ENCODE results near the gene DMTF1.

The DMTF1 gene

DNA sequence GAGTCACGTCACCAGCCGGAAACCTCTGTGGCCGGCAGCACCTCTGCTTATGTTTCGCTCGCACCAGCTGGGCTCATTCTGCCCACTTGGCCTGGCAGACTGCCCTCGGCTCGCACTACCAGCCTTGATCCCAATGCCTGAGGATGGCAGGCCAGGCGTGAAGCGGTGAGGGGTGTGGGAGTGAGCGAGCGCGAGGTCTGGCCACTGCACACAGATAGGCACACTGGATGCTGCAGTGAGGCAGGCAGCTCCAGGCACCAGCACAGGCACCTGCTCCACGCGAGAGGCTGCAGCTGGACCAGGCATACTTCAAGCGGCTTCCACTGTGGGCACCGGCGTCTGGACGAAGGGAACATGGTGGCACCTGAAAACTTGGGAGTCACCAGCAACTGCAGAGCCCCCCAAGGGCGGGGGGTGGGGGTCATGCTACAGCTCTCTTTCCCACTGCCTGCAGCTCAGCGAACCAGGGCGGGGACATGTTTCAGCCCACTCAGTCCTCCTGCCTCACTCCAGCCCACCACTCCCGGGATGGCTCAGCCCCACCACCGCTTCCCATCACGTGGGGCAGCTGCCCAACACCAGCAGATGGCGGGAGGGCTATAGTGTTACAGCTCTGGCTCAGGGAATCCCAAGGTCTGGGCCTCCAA lies 5.4 kb upstream of the DMTF1 start:
- WGBS (ENCODE audit: insufficient coverage, insufficient read length): no CpG with 5 or more reads among the region's 25 CpGs
- Histone ChIP-seq H3K4me1 (ENCODE audit: control insufficient read depth, insufficient read depth, low read length) (no peaks in the 10 kb centered on the region), H3K36me3 (ENCODE audit: control insufficient read depth, insufficient read depth, low read length) (no peaks in the 10 kb centered on the region), H3K27ac (ENCODE audit: low read length) (no peak overlapping the region), H3K27me3 (ENCODE audit: control insufficient read depth, insufficient read depth, low read length) (no peaks in the 10 kb centered on the region), H3K9me3 (ENCODE audit: control insufficient read depth, insufficient read depth, low read length) (no peaks in the 10 kb centered on the region), H3K4me3 (ENCODE audit: low read length) (no peak overlapping the region)
- DNase-seq (ENCODE audit: low read depth, low spot score): no peak

DNA sequence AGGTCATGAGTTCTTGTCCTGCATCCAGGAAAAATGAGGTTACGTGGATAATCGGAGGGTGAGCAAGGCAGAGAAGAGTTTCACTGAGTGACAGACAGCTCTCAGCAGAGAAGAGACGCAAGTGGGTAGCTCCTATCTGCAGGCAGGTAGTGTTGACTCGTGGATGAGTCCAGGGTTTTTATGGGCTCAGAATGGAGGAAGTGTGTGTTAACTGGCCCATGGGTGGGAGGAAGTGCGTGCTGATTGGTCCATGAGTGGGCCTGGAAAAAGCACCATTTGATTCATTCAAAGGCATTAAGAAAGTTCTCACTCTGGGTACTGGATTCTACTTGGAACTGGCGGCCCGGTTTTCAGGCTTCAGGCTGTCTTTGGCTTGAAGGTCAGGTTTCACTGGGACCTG lies 4.8 kb upstream of the DMTF1 start:
- no CpG with 5 or more reads among the region's 7 CpGs for WGBS (ENCODE audit: insufficient coverage, insufficient read length)
- no peaks in the 10 kb centered on the region for H3K4me1 ChIP-seq (ENCODE audit: control insufficient read depth, insufficient read depth, low read length)
- no peaks in the 10 kb centered on the region for H3K36me3 ChIP-seq (ENCODE audit: control insufficient read depth, insufficient read depth, low read length)
- H3K27ac ChIP-seq (ENCODE audit: low read length): no peak overlapping the region
- no peaks in the 10 kb centered on the region for H3K9me3 ChIP-seq (ENCODE audit: control insufficient read depth, insufficient read depth, low read length)
- no peak overlapping the region for H3K4me3 ChIP-seq (ENCODE audit: low read length)
- no peak for DNase-seq (ENCODE audit: low read depth, low spot score)
- H3K27me3 ChIP-seq (ENCODE audit: control insufficient read depth, insufficient read depth, low read length): no peaks in the 10 kb centered on the region

DNA sequence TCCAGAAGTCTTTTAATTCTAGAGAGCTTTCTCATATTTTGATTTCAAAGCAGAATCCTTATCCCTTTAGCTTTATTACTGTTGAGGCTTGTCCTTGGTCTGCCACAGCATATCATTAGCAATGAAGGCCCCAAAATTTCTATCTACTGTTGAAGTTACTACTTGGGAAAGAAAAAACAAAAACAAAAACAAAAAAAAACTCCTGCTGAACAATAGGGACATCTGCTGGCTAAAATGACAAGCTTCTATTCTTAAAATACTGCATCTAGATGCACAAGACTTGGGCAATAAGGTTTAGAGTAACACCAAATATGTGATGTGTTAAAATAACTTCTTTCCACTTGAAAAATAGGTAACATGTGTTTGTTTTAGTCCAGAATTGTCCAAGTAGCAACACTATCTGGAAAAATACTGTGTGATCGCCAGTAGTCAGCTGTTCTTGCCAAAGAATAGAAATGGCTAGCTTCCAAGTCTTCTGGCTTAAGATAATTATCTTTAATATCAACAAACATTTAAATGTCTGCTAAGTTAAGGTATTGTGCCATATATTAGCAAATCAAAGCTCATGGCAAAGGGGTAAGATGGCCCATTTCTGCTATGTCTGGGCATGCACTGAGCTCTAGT lies 3.8 kb upstream of the DMTF1 start:
- Histone ChIP-seq H3K27me3 (ENCODE audit: control insufficient read depth, insufficient read depth, low read length) (no peaks in the 10 kb centered on the region), H3K4me1 (ENCODE audit: control insufficient read depth, insufficient read depth, low read length) (no peaks in the 10 kb centered on the region), H3K4me3 (ENCODE audit: low read length) (no peak overlapping the region), H3K9me3 (ENCODE audit: control insufficient read depth, insufficient read depth, low read length) (no peaks in the 10 kb centered on the region), H3K36me3 (ENCODE audit: control insufficient read depth, insufficient read depth, low read length) (no peaks in the 10 kb centered on the region), H3K27ac (ENCODE audit: low read length) (no peak overlapping the region)
- WGBS (ENCODE audit: insufficient coverage, insufficient read length): no CpG with 5 or more reads among the region's 1 CpG
- DNase-seq (ENCODE audit: low read depth, low spot score): no peak

DNA sequence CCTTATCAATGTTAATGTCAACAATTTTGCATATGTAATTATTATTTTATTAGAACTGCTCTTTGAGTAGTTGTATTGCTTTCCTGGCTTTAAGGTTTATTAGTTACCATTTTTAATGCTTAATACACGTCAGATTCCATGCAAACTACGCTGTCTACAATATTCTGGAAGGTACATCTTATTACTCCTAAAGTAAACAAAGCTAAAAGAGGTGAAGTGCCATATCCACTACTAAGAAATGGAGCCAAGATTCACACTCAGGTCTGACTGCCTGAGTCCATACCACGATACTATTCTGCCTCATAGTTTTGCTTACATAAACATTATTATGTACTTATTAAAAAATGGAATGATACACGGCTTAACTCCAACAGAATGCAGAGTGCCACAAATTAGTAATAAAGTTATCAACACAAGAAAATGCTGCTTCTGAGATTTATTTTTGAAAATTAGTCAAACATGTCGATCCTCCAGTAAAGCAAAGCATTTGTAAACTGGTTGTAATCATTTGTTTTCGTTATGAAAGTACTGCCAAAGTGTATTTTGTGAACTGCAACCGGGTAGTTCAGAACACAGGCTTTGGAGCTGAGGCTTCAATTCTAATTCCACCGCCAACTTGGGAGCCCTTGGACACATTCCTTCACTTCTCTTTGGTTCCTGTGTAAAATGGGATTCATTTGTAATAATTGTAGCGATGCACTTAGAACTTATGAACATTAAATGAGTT lies 1.1 kb upstream of the DMTF1 start:
- peak overlapping the region; percentile 90; the same call in 1 of the 2 replicates for H3K4me3 ChIP-seq (ENCODE audit: low read length)
- WGBS (ENCODE audit: insufficient coverage, insufficient read length): no CpG with 5 or more reads among the region's 9 CpGs
- DNase-seq (ENCODE audit: low read depth, low spot score): no peak
- H3K27ac ChIP-seq (ENCODE audit: low read length): no peak overlapping the region
- H3K4me1 ChIP-seq (ENCODE audit: control insufficient read depth, insufficient read depth, low read length): no peaks in the 10 kb centered on the region
- H3K36me3 ChIP-seq (ENCODE audit: control insufficient read depth, insufficient read depth, low read length): no peaks in the 10 kb centered on the region
- no peaks in the 10 kb centered on the region for H3K9me3 ChIP-seq (ENCODE audit: control insufficient read depth, insufficient read depth, low read length)
- H3K27me3 ChIP-seq (ENCODE audit: control insufficient read depth, insufficient read depth, low read length): no peaks in the 10 kb centered on the region

DNA sequence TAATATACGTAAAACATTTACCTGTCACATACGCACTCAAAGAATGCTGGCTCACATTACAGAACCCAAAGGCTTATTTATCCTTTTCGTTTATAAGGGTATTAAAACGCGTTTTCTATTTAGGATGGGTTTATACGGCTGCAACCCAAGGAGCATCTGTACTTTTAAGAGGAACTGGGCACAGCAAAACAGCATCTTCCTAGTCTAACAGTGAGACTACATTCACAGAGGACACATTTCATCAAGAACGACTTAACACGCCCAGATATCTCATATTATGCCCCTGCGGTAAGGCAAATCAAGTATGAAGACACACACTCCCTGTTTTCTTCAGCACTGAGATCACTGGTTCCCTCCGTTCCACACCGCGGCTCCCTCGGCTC lies 533 bp upstream of the DMTF1 start:
- Histone ChIP-seq H3K27me3 (ENCODE audit: control insufficient read depth, insufficient read depth, low read length) (no peaks in the 10 kb centered on the region), H3K27ac (ENCODE audit: low read length) (no peak overlapping the region), H3K36me3 (ENCODE audit: control insufficient read depth, insufficient read depth, low read length) (no peaks in the 10 kb centered on the region), H3K4me3 (ENCODE audit: low read length) (peak overlapping the region; percentile 90; the same call in 1 of the 2 replicates), H3K9me3 (ENCODE audit: control insufficient read depth, insufficient read depth, low read length) (no peaks in the 10 kb centered on the region), H3K4me1 (ENCODE audit: control insufficient read depth, insufficient read depth, low read length) (no peaks in the 10 kb centered on the region)
- no peak for DNase-seq (ENCODE audit: low read depth, low spot score)
- no CpG with 5 or more reads among the region's 13 CpGs for WGBS (ENCODE audit: insufficient coverage, insufficient read length)

DNA sequence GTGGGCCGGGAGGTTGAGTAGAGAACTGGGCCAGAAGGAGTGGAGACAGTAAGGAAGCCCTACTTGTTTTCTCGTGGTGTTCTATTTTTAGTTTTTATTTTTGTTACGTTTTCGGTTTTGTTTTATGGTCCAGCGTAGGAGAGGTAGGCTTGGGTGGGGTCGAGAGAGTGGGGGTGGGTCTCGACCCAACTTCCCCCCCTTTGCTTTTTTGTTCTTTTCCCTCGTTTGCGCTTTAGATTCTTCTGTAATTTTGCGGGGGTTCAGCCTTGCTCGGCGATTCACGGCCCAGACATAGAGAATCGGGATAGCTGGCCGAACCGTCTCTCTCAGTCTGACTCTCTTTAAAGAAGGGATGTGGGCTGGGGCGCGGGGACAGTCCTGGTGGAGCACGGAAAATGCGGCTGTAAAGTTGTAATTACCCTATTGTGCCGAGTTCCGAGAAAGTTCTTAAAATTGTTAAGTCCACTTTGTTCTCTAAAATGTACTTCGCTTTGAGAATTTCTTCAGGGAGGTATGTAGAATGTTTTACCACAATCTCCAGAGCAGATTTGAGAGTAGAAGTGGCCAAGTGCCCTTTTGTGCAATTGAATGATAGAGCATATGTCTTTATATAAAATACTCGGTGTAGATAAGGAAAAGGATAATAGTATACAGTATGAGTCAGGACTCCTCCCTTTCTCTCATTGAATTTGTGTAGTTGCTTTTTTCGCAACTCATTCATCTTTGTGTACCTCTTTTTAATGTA lies 816 bp downstream of the DMTF1 start:
- no peaks in the 10 kb centered on the region for H3K27me3 ChIP-seq (ENCODE audit: control insufficient read depth, insufficient read depth, low read length)
- H3K36me3 ChIP-seq (ENCODE audit: control insufficient read depth, insufficient read depth, low read length): no peaks in the 10 kb centered on the region
- DNase-seq (ENCODE audit: low read depth, low spot score): no peak
- H3K9me3 ChIP-seq (ENCODE audit: control insufficient read depth, insufficient read depth, low read length): no peaks in the 10 kb centered on the region
- H3K27ac ChIP-seq (ENCODE audit: low read length): no peak overlapping the region
- H3K4me3 ChIP-seq (ENCODE audit: low read length): peak overlapping the region; percentile 90
- H3K4me1 ChIP-seq (ENCODE audit: control insufficient read depth, insufficient read depth, low read length): no peaks in the 10 kb centered on the region
- WGBS (ENCODE audit: insufficient coverage, insufficient read length): no CpG with 5 or more reads among the region's 25 CpGs

DNA sequence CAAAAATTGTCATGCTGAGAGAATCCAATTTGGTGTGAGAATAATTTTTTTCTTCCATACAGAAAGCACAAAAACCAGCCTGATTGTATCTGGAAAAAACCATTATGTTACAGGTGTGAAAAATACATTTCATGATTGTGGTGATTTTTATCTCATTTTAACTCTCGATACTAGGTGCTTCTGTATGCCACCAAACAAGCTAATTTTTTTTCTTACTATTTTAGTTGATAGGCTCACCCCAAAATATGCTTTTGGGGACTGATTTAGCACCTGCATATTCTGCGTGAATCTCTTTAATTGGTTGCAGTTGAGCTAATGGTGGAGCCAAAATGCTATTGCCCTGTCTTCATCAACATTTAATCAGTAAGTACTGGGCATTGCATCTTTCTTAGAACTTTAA lies 1.9 kb downstream of the DMTF1 start:
- Histone ChIP-seq H3K36me3 (ENCODE audit: control insufficient read depth, insufficient read depth, low read length) (no peaks in the 10 kb centered on the region), H3K4me3 (ENCODE audit: low read length) (no peak overlapping the region; the same call in 1 of the 2 replicates), H3K9me3 (ENCODE audit: control insufficient read depth, insufficient read depth, low read length) (no peaks in the 10 kb centered on the region), H3K27ac (ENCODE audit: low read length) (no peak overlapping the region), H3K27me3 (ENCODE audit: control insufficient read depth, insufficient read depth, low read length) (no peaks in the 10 kb centered on the region), H3K4me1 (ENCODE audit: control insufficient read depth, insufficient read depth, low read length) (no peaks in the 10 kb centered on the region)
- no CpG with 5 or more reads among the region's 2 CpGs for WGBS (ENCODE audit: insufficient coverage, insufficient read length)
- no peak for DNase-seq (ENCODE audit: low read depth, low spot score)

DNA sequence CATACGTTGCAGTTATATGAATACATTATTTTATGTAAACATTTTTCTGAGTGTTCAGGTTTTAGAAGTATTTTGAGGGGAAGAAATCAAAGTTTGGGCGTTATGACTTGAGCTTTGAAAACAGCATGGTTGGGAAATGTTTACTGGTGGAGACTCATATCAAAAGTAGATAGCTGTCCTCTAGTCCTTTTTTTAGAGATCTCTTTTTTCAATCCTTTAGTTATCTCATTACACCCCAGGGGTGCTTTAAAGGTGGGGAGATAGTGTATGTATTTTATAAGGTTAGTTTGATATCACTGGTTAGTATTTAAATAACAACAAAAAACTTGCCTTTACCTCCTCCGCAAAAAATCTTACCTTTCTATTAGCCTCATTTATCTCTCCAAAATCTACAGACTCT lies 2.3 kb downstream of the DMTF1 start:
- Histone ChIP-seq H3K4me3 (ENCODE audit: low read length) (no peak overlapping the region; the same call in 1 of the 2 replicates), H3K27ac (ENCODE audit: low read length) (no peak overlapping the region)

DNA sequence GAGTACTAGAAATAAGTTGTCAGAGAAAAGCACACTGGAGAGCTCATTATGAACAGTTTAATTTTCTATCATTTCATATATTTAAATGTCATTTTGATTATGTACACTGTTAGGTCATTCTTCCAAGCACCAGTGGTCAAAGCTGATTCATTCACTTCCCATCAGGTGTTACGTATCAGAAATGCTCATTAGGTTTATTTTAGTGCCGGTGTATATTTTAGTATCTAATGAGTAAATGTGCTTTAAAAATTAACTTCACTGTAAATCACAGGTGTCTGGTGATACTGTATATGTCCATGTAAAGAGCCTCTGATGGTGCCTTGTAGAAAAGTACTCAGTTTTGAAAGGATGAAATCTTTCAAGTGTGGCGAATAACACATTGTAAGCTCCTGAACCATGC lies 3.5 kb downstream of the DMTF1 start:
- no CpG with 5 or more reads among the region's 3 CpGs for WGBS (ENCODE audit: insufficient coverage, insufficient read length)
- Histone ChIP-seq H3K27me3 (ENCODE audit: control insufficient read depth, insufficient read depth, low read length) (no peaks in the 10 kb centered on the region), H3K4me3 (ENCODE audit: low read length) (no peak overlapping the region), H3K36me3 (ENCODE audit: control insufficient read depth, insufficient read depth, low read length) (no peaks in the 10 kb centered on the region), H3K4me1 (ENCODE audit: control insufficient read depth, insufficient read depth, low read length) (no peaks in the 10 kb centered on the region), H3K9me3 (ENCODE audit: control insufficient read depth, insufficient read depth, low read length) (no peaks in the 10 kb centered on the region), H3K27ac (ENCODE audit: low read length) (no peak overlapping the region)
- no peak for DNase-seq (ENCODE audit: low read depth, low spot score)

More for the DNA sequence above, 2.3 kb downstream of the DMTF1 start:
- no peak for DNase-seq (ENCODE audit: low read depth, low spot score)
- no peaks in the 10 kb centered on the region for H3K36me3 ChIP-seq (ENCODE audit: control insufficient read depth, insufficient read depth, low read length)
- H3K27me3 ChIP-seq (ENCODE audit: control insufficient read depth, insufficient read depth, low read length): no peaks in the 10 kb centered on the region
- 100% methylated on average over 1 of the region's 3 CpGs for WGBS (ENCODE audit: insufficient coverage, insufficient read length)
- no peaks in the 10 kb centered on the region for H3K4me1 ChIP-seq (ENCODE audit: control insufficient read depth, insufficient read depth, low read length)
- H3K9me3 ChIP-seq (ENCODE audit: control insufficient read depth, insufficient read depth, low read length): no peaks in the 10 kb centered on the region

DNA sequence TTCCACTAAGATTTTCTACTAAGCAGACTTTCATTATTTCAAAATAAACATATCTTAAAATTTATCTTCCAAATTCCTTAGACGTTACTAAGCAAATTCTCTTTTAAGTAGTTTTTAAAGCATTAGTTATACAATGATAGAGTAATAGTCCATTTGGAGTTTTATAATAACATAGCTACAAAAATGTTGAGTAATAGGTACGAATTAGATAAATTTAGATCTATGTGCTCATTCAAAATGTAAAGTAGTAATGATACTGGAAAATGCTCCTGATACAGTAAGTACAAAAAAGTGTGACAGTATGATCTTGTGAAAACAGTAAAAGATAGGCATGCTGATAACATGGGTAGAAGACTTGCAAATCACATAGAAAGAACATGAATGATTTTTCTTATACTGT lies 4.5 kb downstream of the DMTF1 start:
- H3K9me3 ChIP-seq (ENCODE audit: control insufficient read depth, insufficient read depth, low read length): no peaks in the 10 kb centered on the region
- H3K27me3 ChIP-seq (ENCODE audit: control insufficient read depth, insufficient read depth, low read length): no peaks in the 10 kb centered on the region
- H3K36me3 ChIP-seq (ENCODE audit: control insufficient read depth, insufficient read depth, low read length): no peaks in the 10 kb centered on the region
- DNase-seq (ENCODE audit: low read depth, low spot score): no peak
- H3K4me3 ChIP-seq (ENCODE audit: low read length): no peak overlapping the region
- H3K4me1 ChIP-seq (ENCODE audit: control insufficient read depth, insufficient read depth, low read length): no peaks in the 10 kb centered on the region
- no peak overlapping the region for H3K27ac ChIP-seq (ENCODE audit: low read length)
- WGBS (ENCODE audit: insufficient coverage, insufficient read length): 100% methylated on average over 2 of the region's 2 CpGs

Data from iPS DF 6.9 (cell line).